NCI-H187 (cell line): ENCODE results near the gene LAMTOR3.

Source experiments
- DNase-seq, 2 experiments: peaks; one replicate each; lab custom pipeline; 2025; lab: John Stamatoyannopoulos, UW

The LAMTOR3 gene

GRCh38 chr4:99894161-99894997, at the start of gene LAMTOR3:
Gene LAMTOR3, minus strand, starts transcription at chr4:99894427. Its CDS starts 464 bp downstream, at chr4:99893963.
- peak; percentile 39 to 65 for DNase-seq

DNA sequence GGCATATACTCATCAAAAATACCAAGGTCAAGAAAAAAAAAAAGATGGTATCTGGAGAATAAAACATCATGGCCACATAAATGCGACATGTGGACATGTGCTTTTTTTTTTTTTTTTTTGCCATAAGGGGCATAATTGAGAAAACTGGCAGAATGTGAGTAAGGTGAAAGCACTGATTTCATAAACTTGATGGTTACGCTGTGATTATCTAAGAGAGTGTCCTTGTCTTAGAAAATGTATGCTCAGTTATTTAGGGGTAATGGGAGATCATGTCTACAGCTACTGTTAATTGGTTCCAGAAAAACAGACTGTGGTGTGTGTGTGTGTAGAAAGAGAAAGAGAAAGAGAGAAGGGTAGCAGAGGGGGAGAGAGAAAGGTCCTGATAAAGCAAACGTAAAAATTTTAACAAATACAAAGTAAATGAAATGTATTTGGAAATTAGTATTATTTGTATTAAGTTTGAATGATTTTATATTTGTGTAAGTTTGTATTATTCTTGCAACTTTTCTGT, 44.1 kb upstream of the LAMTOR3 start:
- no peak for DNase-seq

DNA sequence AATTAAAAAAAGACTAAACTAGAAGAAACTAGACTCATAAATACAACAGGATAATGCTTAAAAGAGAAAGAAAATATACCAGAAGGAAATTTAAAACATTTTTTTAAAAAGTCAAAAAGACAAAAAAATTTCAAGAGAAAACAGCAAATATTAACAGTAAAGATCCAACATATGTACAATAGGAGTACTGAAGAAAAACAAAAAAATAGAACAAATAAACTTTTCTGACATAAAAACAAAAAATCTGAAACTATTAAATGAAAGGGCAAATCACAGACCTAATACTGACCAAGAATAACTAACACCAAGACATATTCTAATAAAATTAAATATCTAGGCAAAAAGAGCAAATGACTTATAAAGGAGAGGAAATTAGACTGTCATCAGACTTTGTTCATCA, 40.7 kb upstream of the LAMTOR3 start:
- DNase-seq: no peak

DNA sequence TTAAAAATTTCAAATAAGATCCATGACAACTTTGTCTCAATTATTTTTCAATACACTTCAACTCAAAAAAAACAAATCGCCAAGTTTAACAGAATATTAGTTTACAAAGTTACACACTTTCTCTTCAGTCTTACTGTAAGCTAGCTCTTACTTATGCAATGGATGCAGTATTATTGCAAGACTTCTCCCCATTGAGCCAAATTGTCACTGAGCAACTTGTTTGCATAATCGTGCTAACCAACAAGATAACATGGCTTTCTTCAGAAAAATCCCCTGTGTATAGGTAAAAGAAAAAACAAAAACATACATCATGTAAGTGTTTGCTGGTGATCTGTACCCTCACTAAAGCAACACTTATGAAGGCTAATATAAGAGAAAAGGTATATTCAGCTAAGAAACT, 33.3 kb upstream of the LAMTOR3 start:
- no peak for DNase-seq

DNA sequence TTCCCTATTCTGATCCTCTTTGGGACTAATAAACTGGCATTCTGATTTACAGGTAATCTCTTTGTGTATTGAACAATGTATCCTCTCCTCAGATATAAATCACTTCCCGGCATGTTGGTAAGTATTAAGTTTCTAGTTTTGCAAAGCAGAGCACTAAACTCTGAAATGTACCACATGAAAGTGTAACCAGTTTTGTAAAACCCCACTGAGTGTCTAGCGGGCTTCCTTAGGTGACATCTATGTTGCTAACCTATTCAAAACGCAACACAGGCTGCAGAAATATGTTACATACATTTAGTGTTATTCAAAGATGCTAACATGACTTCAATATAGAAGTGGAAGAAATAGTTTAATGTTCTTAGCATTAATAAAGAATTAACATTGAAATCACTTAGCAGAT, 26.9 kb upstream of the LAMTOR3 start:
- DNase-seq: no peak

- DNase-seq: no peak
Observed at GRCh38 chr4:99918656-99919055, 24.4 kb upstream of the LAMTOR3 start.

- DNase-seq: no peak
Observed at GRCh38 chr4:99917575-99917974, 23.3 kb upstream of the LAMTOR3 start.

- DNase-seq: no peak
Observed at GRCh38 chr4:99915449-99915848, 21.2 kb upstream of the LAMTOR3 start.

GRCh38 chr4:99894998-99895397, 771 bp upstream of the LAMTOR3 start:
- no peak for DNase-seq

DNA sequence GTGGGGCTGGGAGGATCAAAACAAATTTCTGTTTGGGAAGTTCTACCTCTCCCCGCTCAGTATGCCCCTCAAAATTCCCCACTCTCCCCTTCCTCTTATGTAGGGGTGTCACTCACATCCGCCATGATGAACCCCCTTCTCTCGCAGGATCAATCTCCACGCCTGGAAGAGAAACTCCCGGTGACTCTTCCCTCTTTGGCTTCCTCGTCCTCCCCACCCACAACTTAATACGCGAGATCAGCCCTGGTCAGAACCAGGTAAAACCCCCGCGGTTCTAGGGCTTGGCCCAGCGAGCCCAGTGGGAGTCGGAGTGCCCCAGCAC, 427 bp downstream of the LAMTOR3 start:
- DNase-seq: no peak

DNA sequence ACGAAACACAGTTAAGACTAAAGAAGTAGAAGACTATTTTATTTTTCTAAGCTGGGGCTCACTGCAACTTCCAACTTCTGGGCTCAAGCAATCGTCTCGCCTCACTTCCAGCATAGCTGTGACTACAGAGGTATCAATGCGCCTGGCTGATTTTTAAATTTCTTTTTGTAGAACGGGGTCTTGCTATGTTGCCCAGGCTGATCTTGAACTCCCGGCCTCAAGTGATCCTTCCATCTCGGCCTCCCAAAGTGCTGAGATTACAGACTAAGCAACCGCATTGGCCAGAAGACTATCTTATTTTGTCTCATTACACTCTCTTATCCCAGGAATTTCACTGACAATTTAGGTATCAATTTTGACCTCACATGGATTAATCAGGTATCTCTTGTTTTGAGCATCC, 1.2 kb downstream of the LAMTOR3 start:
- DNase-seq: no peak

DNA sequence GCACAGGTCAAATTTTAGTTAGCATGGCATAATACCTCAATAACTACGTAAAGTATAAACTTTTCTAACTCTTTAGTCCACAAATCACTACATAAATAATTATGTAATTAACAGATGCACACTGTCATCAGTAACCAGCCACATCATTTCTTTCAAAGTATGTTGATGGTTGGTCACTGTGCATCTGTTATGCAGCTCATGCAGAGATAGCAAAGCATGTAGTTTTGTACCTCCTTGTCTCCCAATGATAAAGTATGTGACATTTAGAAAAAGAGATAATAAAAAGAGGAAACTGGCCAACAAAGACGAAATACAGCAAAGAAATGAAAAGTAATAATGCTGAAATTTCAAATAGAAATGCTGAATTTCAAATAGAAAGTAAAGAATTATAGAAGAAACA, 2.9 kb downstream of the LAMTOR3 start:
- no peak for DNase-seq

DNA sequence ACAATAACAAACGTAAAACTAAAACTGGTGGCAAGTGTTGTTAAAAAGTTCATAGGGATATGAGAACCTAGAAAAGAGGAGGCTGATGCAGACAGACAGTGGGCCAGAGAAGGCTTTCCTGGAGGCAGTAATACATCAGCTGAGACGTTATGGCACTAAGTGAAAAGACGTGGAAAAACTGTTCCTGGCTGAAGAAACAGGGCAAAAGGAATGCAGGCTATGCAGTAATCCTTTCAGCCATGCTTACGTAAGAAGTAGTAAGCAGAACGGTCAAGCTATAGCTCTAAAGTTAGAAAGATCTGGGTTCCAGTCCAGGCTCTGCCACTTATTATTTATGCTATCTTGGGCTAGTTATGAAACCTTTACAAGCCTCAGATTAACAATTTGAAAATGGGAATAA, 6.4 kb downstream of the LAMTOR3 start:
- DNase-seq: no peak

GRCh38 chr4:99886146-99886545, 8.1 kb downstream of the LAMTOR3 start:
- DNase-seq: no peak

GRCh38 chr4:99885687-99886086, 8.5 kb downstream of the LAMTOR3 start:
- no peak for DNase-seq

DNA sequence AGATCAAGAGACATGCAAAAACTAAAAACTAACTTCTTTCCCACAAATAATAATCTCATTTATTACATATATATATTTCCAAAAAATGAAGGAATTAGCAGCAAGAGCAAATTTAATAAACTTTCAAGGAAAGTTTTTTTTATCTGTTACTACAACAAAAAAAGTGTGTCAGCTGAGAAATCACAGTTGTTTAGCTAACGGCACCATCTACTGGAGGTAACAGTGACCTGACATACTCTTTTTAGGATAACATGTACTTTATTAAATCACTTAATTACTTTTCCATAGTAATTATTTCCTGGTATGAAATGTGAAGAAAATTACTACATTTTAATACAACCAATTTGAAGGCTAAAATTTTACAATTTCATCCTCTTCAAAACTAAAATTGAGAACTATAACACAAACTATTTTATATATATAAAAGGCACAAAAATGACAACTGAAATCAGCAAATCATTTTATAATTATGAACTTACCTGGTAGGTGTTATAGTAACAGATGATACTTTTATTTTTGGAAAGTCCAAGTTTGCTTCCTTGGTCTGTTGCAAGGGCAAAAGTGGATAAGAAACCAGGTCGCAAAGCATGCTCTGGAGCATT, 9.1 kb downstream of the LAMTOR3 start:
- DNase-seq: no peak

GRCh38 chr4:99879458-99879857, 14.8 kb downstream of the LAMTOR3 start:
- no peak for DNase-seq

GRCh38 chr4:99878604-99879003, 15.6 kb downstream of the LAMTOR3 start:
- no peak for DNase-seq

DNA sequence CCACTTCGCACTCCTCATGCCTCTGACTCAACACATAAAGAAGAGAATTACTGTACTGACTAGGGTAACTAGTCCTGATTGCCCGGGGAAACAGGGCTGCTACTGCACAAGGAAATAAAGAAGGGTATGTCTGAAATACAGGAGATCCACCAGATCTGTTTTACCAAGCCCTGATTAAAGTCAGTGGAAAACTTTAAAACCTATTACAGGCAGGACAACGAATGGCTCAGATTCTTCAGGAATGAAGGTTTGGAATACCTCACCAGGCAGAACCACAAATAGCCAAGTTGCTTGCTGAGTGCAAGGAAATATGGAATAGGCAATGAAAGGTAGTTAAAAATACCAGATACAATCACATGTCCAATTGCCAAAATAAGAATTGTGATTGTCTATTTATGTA, 17.3 kb downstream of the LAMTOR3 start:
- no peak for DNase-seq

- no peak for DNase-seq
Observed at GRCh38 chr4:99875071-99875470, 19.2 kb downstream of the LAMTOR3 start.

GRCh38 chr4:99872570-99872969, 21.7 kb downstream of the LAMTOR3 start:
- no peak for DNase-seq

GRCh38 chr4:99868126-99868596, 26.1 kb downstream of the LAMTOR3 start:
- no peak for DNase-seq

GRCh38 chr4:99863804-99864203, 30.4 kb downstream of the LAMTOR3 start:
- no peak for DNase-seq
